Motor neuron (in vitro differentiated cells): ENCODE measurements around the gene EIF6. TPM values are rescaled to one million over a fixed set of nuclear protein-coding genes. Genes with fewer than 3 reads are reported as not detected.

Source experiments
- ATAC-seq, 8 experiments: fragments of 200-7000 bp; cut with Tn5 transposase; replicated peaks in 6 of 8; 2 replicates each; pipeline ENCODE4 v1.8.0; 2021; ENCODE audit warnings: mild to moderate bottlenecking in 8 of 8, moderate library complexity in 8 of 8
- H3K27ac ChIP-seq, 2 donors: fragments of 250-450 bp; sonication (Bioruptor Pico); 2 replicates each; pipeline ENCODE4 v1.9.0; 2021; ENCODE audit warnings: antibody characterized with exemption in 2 of 2, mild to moderate bottlenecking in 2 of 2, moderate library complexity in 1 of 2
- H3K4me1 ChIP-seq, 2 donors: fragments of 250-450 bp; sonication (Bioruptor Pico); replicated peaks in 1 of 2; 2 replicates each; pipeline ENCODE4 v1.6.1; 2021; ENCODE audit warnings: antibody characterized with exemption in 2 of 2, mild to moderate bottlenecking in 2 of 2, moderate library complexity in 1 of 2
- H3K4me3 ChIP-seq, 5 donors: fragments of 250-450 bp; sonication (Bioruptor Pico); 2 replicates each; pipeline ENCODE4 v1.9.0; 2021; ENCODE audit warnings: antibody characterized with exemption in 5 of 5, mild to moderate bottlenecking in 5 of 5, moderate library complexity in 4 of 5
- WGBS, 10 experiments: fragments of 450-650 bp; shearing (Covaris generic); methylation state at CpG; one replicate each; pipeline ENCODE4 v1.0.0; 2022; 5-methylcytosine and 5-hydroxymethylcytosine counted together
- in situ Hi-C, 9 experiments: fragments of 400-800 bp; cut with MboI; loops; one replicate each; pipeline ENCODE4 v1.15.0; 2021; ENCODE audit warnings: low sequenced_read_pairs in 9 of 9, low pct_unique_long_range_greater_than_20kb in 2 of 9; ENCODE audit not compliant: unreplicated experiment in 9 of 9
- total RNA-seq, 8 experiments: library from RNA; unstranded; fragments of 300-600 nt; gene quantifications; 2 replicates each; pipeline versions ENCODE4 v1.2.3 to v1.2.4, GENCODE V29; 2022

Gene EIF6
- total RNA-seq, 8 experiments from 2014 or later: 77.3 to 212 (median 129) TPM

- Histone ChIP-seq H3K27ac (peak overlapping the region in 1 of 2 donors; percentile 18), H3K4me1 (peaks cover 10 to 30% of the 10 kb centered on the region in 2 donors), H3K4me3 (no peak overlapping the region)
- in situ Hi-C loops: loop anchor here in 5 of 9 experiments (10.0 to 25.0 kb wide), 3 partner anchors 129 to 147 kb away; partner anchors contain the start of genes GDF5 (in 3 of the 5) and CEP250 (in 1 of the 5)
- 0 to 100% (median 90%) methylated on average over 2 to 10 of the region's 13 CpGs for WGBS, 10 experiments
- peak in 2 of 8 experiments; percentile 1 to 13 for ATAC-seq
Measured at GRCh38 chr20:35307666-35308653, 23.4 kb upstream of the EIF6 start.

- in situ Hi-C loops: loop anchor here in 5 of 9 experiments (10.0 to 25.0 kb wide), 3 partner anchors 130 to 148 kb away; partner anchors contain the start of genes GDF5 (in 3 of the 5) and CEP250 (in 1 of the 5)
- peak; percentile 11 to 79 (median 35) for ATAC-seq
- no peak overlapping the region for H3K4me3 ChIP-seq
- 0 to 100% (median 53%) methylated on average over 1 to 2 of the region's 4 CpGs; no CpG with 5 or more reads in 4 of the 10 experiments for WGBS, 10 experiments
- H3K27ac ChIP-seq: peak overlapping the region in 1 of 2 donors; percentile 84
- H3K4me1 ChIP-seq: peaks cover 10 to 30% of the 10 kb centered on the region in 2 donors
Measured at GRCh38 chr20:35306931-35307517, 22.5 kb upstream of the EIF6 start.

- H3K27ac ChIP-seq: peak overlapping the region; percentile 40 to 84
- H3K4me3 ChIP-seq: no peak overlapping the region
- in situ Hi-C loops: loop anchor here in 5 of 9 experiments (10.0 to 25.0 kb wide), 3 partner anchors 131 to 149 kb away; partner anchors contain the start of genes GDF5 (in 3 of the 5) and CEP250 (in 1 of the 5)
- ATAC-seq: peak; percentile 81 to 97 (median 94)
- H3K4me1 ChIP-seq: peaks cover 10 to 30% of the 10 kb centered on the region in 2 donors
- 0 to 100% (median 83%) methylated on average over 1 to 5 of the region's 12 CpGs; no CpG with 5 or more reads in 4 of the 10 experiments for WGBS, 10 experiments
Measured at GRCh38 chr20:35305682-35306556, 21.3 kb upstream of the EIF6 start.

- H3K4me1 ChIP-seq: peaks cover 10 to 30% of the 10 kb centered on the region in 2 donors
- no peak for ATAC-seq
- H3K27ac ChIP-seq: peak overlapping the region in 1 of 2 donors; percentile 84
- 40 to 100% (median 90%) methylated on average over 1 to 4 of the region's 6 CpGs; no CpG with 5 or more reads in 4 of the 10 experiments for WGBS, 10 experiments
- no peak overlapping the region for H3K4me3 ChIP-seq
- in situ Hi-C loops: loop anchor here in 5 of 9 experiments (10.0 to 25.0 kb wide), 3 partner anchors 132 to 150 kb away; partner anchors contain the start of genes GDF5 (in 3 of the 5) and CEP250 (in 1 of the 5)
Measured at GRCh38 chr20:35304956-35305355, 20.4 kb upstream of the EIF6 start.

- Histone ChIP-seq H3K4me1 (peaks cover 10 to 30% of the 10 kb centered on the region in 2 donors), H3K4me3 (no peak overlapping the region), H3K27ac (no peak overlapping the region)
- ATAC-seq: peak; percentile 30 to 80 (median 46)
- 0% methylated on average over 1 to 2 of the region's 18 CpGs; no CpG with 5 or more reads in 8 of the 10 experiments for WGBS, 10 experiments
- in situ Hi-C loops: loop anchor here in 5 of 9 experiments (10.0 to 25.0 kb wide), 3 partner anchors 133 to 151 kb away; partner anchors contain the start of genes GDF5 (in 3 of the 5) and CEP250 (in 1 of the 5)
Measured at GRCh38 chr20:35303735-35304491, 19.3 kb upstream of the EIF6 start.

- in situ Hi-C loops: loop anchor here in 5 of 9 experiments (10.0 to 25.0 kb wide), 3 partner anchors 134 to 151 kb away; partner anchors contain the start of genes GDF5 (in 3 of the 5) and CEP250 (in 1 of the 5)
Measured at GRCh38 chr20:35303382-35303734, 18.8 kb upstream of the EIF6 start.

GRCh38 chr20:35302421-35303335 is 18.1 kb upstream of the EIF6 start:
- H3K27ac ChIP-seq: no peak overlapping the region
- ATAC-seq: no peak

More at GRCh38 chr20:35303382-35303734, 18.8 kb upstream of the EIF6 start:
- Histone ChIP-seq H3K4me1 (peaks cover 10 to 30% of the 10 kb centered on the region in 2 donors), H3K4me3 (no peak overlapping the region), H3K27ac (no peak overlapping the region)
- 57 to 100% (median 89%) methylated on average over 1 to 6 of the region's 11 CpGs; no CpG with 5 or more reads in 6 of the 10 experiments for WGBS, 10 experiments
- ATAC-seq: no peak

GRCh38 chr20:35301426-35301825 is 16.9 kb upstream of the EIF6 start:
- H3K4me1 ChIP-seq: peaks cover 10 to 26% of the 10 kb centered on the region in 2 donors
- in situ Hi-C loops: loop anchor here in 5 of 9 experiments (10.0 to 25.0 kb wide), 3 partner anchors 136 to 153 kb away; partner anchors contain the start of genes GDF5 (in 3 of the 5) and CEP250 (in 1 of the 5)
- WGBS, 10 experiments: 46 to 100% (median 94%) methylated on average over 1 to 2 of the region's 2 CpGs; no CpG with 5 or more reads in 1 of the 10 experiments
- no peak overlapping the region for H3K27ac ChIP-seq
- no peak for ATAC-seq
- H3K4me3 ChIP-seq: no peak overlapping the region

More at GRCh38 chr20:35302421-35303335, 18.1 kb upstream of the EIF6 start:
- Histone ChIP-seq H3K4me3 (no peak overlapping the region), H3K4me1 (peaks cover 10 to 30% of the 10 kb centered on the region in 2 donors)
- in situ Hi-C loops: loop anchor here in 5 of 9 experiments (10.0 to 25.0 kb wide), 3 partner anchors 135 to 152 kb away; partner anchors contain the start of genes GDF5 (in 3 of the 5) and CEP250 (in 1 of the 5)
- WGBS, 10 experiments: 60 to 100% (median 87%) methylated on average over 1 to 5 of the region's 6 CpGs; no CpG with 5 or more reads in 2 of the 10 experiments

- Histone ChIP-seq H3K4me3 (no peak overlapping the region), H3K27ac (no peak overlapping the region), H3K4me1 (peaks cover 5 to 19% of the 10 kb centered on the region in 2 donors)
- ATAC-seq: no peak
- in situ Hi-C loops: loop anchor here in 5 of 9 experiments (10.0 to 25.0 kb wide), 3 partner anchors 137 to 154 kb away; partner anchors contain the start of genes GDF5 (in 3 of the 5) and CEP250 (in 1 of the 5)
- WGBS, 10 experiments: 78 to 100% (median 85%) methylated on average over 1 to 4 of the region's 4 CpGs; no CpG with 5 or more reads in 2 of the 10 experiments
Measured at GRCh38 chr20:35300469-35301262, 16.1 kb upstream of the EIF6 start.
